NCI-H146 treated with DMSO at 0.1 percent for 48 hours (cell line): ENCODE measurements around the gene IDH3B.
"Not testable (repeated sequence)": the region's sequence is repeated elsewhere in the genome, so short reads cannot be mapped to it uniquely, and the experiment has no call there.

ENCODE experiments used
- DNase-seq: peaks from one replicate; lab custom pipeline; 2025; ENCODE audit not compliant: unreplicated experiment; lab: John Stamatoyannopoulos, UW

The IDH3B gene

DNA sequence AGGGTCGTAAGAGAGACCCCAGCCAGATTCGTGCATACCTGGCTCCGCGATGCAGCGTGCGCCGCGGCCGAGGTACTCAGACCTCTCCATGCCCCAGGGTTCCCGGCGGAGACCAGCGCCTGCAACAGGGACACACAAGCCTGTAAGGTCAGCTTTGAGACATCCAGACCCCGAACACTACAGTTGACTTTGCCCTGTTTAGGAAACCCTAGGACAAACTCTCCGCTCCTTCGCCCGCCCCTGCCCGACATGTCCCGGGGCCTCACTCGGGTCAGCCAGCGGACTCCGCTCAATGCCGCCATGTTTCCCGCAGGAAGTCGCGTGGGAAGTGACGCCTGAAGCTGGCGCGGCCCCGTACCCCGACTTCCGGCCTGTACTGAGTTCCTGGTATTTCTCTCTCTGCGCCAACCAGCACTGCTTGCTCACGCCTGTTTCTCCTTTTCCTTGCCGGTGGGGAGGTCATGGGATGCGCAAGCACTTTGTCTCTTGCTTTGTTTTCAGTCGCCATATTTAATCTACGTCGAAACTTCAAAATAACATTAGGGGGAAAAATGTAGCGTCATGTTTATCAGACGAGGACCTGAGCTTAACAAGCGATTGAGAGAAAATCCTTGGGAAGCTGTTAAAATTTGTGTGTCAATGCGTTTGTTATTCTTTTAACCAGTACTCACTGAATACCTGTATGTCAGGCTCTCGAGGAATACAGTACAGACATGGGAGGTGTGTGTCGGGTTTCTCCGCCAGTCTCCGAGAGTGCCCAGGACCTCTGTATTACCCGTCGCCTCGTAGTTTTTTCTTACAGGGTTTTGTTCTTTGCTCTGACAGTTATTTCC, at the start of gene IDH3B:
IDH3B (minus strand) TSS at position 330 of the 833 bp plus-strand sequence; CDS start at position 302, 28 bp downstream.
- peak; percentile 95 for DNase-seq

GRCh38 chr20:2713285-2713684, 49.3 kb upstream of the IDH3B start:
- no peak for DNase-seq

DNA sequence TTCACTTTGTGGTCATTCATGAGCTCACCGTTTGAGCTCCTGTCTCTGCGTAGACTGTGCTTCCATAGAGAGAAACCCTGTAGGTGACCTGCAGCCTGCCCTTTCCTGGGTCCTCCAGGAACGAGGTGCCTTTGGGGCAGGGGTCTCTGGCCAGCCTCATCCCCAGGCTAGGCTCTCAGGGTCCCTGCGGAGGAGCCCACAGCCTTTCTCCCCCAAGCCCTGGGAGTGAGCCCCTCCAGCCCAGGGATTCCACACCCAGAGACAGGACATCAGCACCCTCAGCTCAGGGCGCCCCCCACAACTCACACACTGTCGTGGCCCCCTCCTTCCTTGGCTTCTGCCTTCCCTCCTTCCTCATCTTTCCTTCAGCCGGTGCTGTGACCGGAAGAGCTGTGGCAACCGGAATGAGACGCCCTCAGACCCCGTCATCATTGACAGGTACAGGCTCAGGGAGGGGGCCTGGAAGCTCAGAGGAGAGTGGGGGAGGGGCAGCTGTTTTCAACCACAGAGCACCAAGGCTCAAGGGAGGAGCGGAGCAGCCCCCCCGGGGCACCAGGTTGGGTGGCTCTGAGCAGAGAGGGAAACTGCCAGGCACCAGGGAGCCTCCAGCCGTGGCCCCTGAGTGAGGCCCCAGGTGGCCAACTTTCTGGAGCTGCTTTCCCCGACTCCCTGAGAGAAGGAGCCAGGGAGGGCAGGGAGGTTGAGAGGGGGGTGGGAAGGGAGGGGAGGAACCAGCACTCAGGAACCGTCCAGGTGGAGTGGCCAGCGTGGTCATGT, 45.4 kb upstream of the IDH3B start:
- no peak for DNase-seq

DNA sequence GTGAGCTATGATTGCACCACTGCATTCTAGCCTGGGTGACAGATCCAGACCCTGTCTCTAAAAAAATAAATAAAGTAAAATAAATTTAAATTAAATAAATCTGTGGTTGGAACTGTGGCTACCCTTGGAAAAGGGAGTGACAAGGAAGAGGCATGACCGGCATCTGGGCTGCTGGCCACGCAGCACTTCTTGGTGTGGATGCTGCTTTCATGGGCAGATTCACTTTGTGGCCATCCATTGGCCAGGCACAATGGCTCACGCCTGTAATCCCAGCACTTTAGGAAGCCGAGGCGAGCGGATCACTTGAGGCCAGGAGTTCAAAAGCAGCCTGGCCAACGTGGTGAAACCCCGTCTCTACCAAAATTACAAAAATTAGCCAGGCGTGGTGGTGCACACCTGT, 44.6 kb upstream of the IDH3B start:
- no peak for DNase-seq

GRCh38 chr20:2708073-2708415, 44.0 kb upstream of the IDH3B start:
- no peak for DNase-seq

- DNase-seq = no peak
Measured at GRCh38 chr20:2707353-2708072, 43.5 kb upstream of the IDH3B start.

DNA sequence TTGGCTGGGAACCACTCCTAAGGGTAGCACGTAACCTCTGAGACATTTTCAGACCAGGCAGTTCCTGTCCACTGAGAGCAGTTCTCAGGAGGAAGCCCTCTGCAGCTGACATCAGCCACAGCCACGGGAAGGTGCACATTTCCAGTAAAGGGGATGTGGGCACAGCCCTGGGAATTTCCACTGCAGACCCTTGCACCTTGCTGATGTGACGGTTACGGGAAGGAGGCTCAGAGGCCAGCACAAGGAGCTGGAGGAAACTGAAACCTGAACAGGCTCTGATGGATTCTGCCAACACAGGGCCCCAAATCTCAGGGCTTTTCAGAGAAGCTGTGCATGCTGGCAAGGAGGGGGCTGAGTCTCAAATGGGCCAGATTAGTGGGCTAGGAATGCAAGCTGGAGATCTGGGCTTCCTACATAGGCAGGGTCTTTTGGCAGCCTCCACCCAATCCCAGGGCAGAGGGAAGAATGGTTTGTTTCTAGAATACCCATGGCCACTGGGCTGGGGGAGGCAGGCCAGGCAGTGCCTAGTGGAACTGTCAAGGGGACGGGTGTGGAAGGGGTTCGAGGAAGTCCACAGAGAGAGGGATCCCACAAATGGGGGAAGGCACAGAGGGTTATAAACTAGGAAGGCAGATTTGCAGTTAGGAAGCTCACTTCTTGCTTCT, 42.8 kb upstream of the IDH3B start:
- DNase-seq = no peak

- no peak for DNase-seq
Measured at GRCh38 chr20:2705931-2706645, 42.1 kb upstream of the IDH3B start.

- no peak for DNase-seq
Measured at GRCh38 chr20:2703716-2704475, 39.9 kb upstream of the IDH3B start.

GRCh38 chr20:2701671-2702081, 37.7 kb upstream of the IDH3B start:
- no peak for DNase-seq

DNA sequence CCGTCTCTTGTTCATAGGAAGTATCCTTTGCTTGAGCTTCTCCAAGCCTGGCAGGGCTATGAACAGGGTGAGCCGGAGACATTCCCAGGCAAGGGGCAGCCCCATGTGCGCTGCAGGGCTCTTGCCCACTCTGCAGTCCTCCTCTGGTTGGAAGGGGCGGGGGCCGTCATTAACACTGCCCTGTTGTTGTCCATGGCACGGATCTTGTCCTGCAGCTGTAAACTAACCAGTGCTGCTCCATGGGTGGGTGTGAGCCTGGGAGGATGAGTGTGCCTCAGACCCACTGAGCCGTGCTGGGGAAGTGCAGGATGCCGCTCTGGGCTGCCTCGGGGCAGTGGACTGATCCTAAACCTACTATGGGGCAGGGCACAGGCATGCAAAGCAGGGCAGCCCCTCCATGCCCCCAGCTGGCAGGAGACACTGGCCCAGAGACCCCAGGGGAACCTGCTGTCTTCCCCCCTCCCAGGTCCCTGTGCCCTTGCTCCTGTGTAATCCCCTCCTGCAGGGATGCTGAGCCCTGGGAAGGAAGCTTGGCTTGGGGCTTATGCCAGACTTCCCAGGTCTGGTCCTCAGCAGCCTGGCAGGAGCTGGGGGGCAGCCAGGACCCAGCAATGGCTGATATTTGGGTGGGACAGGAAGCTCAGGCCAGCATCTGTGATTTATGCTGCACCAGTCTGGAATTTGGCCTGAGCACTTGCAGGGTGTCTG, 37.1 kb upstream of the IDH3B start:
- no peak for DNase-seq

DNA sequence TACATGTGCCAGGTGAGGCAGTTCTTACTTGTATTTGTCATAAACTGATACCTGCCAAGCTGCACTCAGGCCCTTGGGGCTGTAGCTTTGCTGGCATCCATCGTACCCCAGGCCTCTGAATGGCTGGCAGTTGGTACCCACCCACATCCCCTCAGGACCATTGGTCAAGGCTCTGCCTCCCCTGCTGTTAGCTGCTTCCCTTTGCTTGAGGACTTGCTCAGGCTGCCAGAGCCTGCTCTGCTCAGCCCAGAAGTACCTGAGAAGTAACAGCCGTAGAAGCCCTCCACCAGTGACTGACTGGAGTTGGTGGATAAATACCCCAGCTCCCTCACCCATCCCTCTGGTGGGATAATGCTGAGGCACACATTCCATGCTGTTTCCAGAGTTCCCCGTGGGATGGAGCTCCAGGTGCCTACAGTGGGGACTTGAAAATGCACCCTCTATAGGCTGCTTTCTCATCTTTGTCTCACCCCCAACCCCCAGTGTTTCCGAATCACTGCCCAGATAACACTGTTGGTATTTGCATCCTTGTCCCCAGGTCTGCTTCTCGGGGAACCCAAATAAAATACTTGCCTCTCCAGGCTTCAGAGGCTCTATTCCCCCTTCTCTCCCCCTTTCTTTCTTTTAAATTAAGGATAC, 35.9 kb upstream of the IDH3B start:
- DNase-seq = no peak

DNA sequence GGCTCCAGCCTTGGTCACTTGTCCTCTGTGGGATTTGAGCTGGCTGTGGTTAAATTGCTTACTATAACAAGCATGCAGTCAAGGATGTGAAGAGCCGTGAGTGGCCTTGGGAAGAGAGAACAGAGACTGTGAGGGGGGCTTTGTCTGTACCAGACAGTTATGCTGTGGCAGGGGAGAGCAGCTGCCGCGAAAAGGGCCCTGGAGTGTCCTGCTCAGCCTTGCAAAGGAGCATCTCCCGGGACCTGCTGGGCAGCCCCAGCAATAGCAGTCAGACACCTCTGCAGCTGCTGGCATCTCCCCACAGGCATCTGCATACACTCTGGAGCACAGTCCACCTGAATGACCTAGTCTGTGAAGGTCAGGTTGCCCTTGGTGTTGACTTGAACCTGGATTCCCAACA, 34.9 kb upstream of the IDH3B start:
- DNase-seq = no peak

GRCh38 chr20:2698186-2698817, 34.3 kb upstream of the IDH3B start:
- no peak for DNase-seq

- DNase-seq = peak; percentile 15
Measured at GRCh38 chr20:2697768-2698167, 33.8 kb upstream of the IDH3B start.

DNA sequence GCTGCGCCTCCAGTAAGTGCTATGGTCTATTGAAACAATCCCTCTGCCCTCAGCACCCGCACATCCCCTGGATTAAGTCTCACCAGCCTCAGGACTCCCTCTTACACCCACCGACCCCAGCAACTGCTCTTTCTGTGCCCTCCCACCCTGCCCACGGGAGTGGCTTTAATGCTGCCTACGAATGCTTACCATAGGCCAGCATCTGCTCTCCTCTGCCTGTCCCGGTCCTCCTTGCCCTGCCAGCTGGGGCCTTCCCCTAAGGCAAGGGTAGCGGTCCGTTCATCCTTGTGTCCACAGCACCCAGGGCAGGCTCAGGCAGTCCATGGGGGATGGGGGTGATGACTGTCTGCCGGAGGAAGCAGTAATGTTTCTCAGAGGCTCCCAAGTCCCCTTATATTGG, 32.6 kb upstream of the IDH3B start:
- DNase-seq = no peak

- not testable (repeated sequence) for DNase-seq
Measured at GRCh38 chr20:2695984-2696525, 32.0 kb upstream of the IDH3B start.
